GM19455 (cell line): Measurements from ENCODE around the gene PIK3R1.
"Not testable (repeated sequence)": the region's sequence is repeated elsewhere in the genome, so short reads cannot be mapped to it uniquely, and the experiment has no call there.

ENCODE experiments used
- ATAC-seq: cut with Tn5 transposase; IDR thresholded peaks from one replicate; pipeline ENCODE4 v1.9.1; 2021; ENCODE audit not compliant: unreplicated experiment

Gene PIK3R1

GRCh38 chr5:68225188-68225910, 9.8 kb downstream of the PIK3R1 start:
- ATAC-seq, result no peak

GRCh38 chr5:68225911-68226545, 10.5 kb downstream of the PIK3R1 start:
- no peak for ATAC-seq

GRCh38 chr5:68226546-68227073, 11.1 kb downstream of the PIK3R1 start:
- ATAC-seq, result no peak

- ATAC-seq, result no peak
Measured at GRCh38 chr5:68227532-68228160, 12.1 kb downstream of the PIK3R1 start.

GRCh38 chr5:68229416-68229815, 13.9 kb downstream of the PIK3R1 start:
- no peak for ATAC-seq

GRCh38 chr5:68230285-68230684, 14.7 kb downstream of the PIK3R1 start:
- no peak for ATAC-seq

- ATAC-seq, result no peak
Measured at GRCh38 chr5:68231414-68232076, 16.0 kb downstream of the PIK3R1 start.

- ATAC-seq, result no peak
Measured at GRCh38 chr5:68232277-68232676, 16.7 kb downstream of the PIK3R1 start.

GRCh38 chr5:68233075-68233474, 17.5 kb downstream of the PIK3R1 start:
- no peak for ATAC-seq

- ATAC-seq, result not testable (repeated sequence)
Measured at GRCh38 chr5:68235229-68235628, 19.7 kb downstream of the PIK3R1 start.

- ATAC-seq, result no peak
Measured at GRCh38 chr5:68237715-68238114, 22.2 kb downstream of the PIK3R1 start.

GRCh38 chr5:68239487-68239886, 23.9 kb downstream of the PIK3R1 start:
- ATAC-seq, result peak; percentile 81

- ATAC-seq, result no peak
Measured at GRCh38 chr5:68240202-68240601, 24.6 kb downstream of the PIK3R1 start.

GRCh38 chr5:68240771-68241170, 25.2 kb downstream of the PIK3R1 start:
- no peak for ATAC-seq

- ATAC-seq, result no peak
Measured at GRCh38 chr5:68242743-68243142, 27.2 kb downstream of the PIK3R1 start.

GRCh38 chr5:68243251-68243650, 27.7 kb downstream of the PIK3R1 start:
- no peak for ATAC-seq

GRCh38 chr5:68243681-68244080, 28.1 kb downstream of the PIK3R1 start:
- ATAC-seq, result no peak

GRCh38 chr5:68245319-68245718, 29.8 kb downstream of the PIK3R1 start:
- ATAC-seq, result no peak

GRCh38 chr5:68246802-68247201, 31.2 kb downstream of the PIK3R1 start:
- ATAC-seq, result no peak

GRCh38 chr5:68247627-68248026, 32.1 kb downstream of the PIK3R1 start:
- ATAC-seq, result no peak

GRCh38 chr5:68248896-68249295, 33.3 kb downstream of the PIK3R1 start:
- no peak for ATAC-seq
